ENCODE results near the gene PTK6.

The PTK6 gene

DNA sequence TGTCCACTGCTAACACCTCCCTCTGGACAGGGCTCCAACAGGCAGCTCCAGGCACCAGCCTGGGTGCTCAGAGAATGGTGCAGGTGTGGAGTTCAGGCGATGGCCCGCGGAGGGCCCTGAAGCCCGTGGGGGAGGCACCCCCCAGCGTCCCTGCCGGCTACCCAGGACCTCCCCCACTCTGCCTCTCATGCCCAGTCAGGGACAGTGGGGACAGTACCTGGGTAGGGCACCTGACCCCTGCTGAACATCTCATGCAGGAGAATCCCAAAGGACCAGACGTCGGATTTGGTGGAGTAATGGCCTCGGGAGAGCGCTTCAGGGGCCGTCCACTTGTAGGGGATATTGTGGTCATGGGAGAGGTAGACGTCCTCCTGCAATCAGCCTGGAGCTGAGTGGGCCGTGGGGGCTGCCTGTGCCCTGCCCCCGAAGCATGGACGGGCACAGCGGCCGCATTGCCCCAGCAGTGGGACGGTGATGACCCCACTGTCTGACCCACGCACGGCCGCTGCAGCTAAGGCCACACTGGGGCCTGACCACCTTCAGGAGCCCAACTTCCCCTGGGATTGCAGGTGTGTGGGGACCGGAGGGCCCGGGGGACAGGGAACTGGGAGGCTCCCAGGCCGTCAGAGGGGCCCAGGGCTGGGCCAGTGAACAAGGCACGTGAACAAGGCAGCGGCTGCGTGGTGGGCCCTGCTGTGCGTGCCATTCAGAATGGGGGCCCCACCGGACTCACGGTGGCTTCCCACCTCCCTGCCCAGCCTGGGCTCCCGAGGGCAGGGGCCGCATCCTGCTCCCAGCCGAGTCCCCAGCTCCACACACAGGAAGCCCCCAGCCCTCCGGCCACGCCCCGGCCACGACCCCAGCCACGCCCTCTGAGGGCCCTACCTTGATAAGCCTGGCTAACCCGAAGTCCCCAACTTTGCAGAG, 7.1 kb downstream of the PTK6 start:
- Histone ChIP-seq H3K9me3 (ENCODE audit: low read depth, low read length) (no peaks in the 10 kb centered on the region), H3K27ac (no peak overlapping the region), H3K4me3 (no peak overlapping the region), H3K9ac (ENCODE audit: insufficient read length) (no peak overlapping the region), H3K36me3 (ENCODE audit: insufficient read depth, low read length) (no peaks in the 10 kb centered on the region)
- TF ChIP-seq FOXP2 (optimal IDR thresholded peaks at IDR 0.05; ENCODE audit: control extremely low read depth, extremely low read length, insufficient read depth): no peak
- no peak for TF ChIP-seq POLR2AphosphoS5 (IDR thresholded peaks at IDR 0.05; ENCODE audit: borderline replicate concordance, low read depth, low read length)
- no peak for TF ChIP-seq EZH2 (IDR thresholded peaks at IDR 0.05)
- DNase-seq (ENCODE audit: low read depth, low spot score): no peak

DNA sequence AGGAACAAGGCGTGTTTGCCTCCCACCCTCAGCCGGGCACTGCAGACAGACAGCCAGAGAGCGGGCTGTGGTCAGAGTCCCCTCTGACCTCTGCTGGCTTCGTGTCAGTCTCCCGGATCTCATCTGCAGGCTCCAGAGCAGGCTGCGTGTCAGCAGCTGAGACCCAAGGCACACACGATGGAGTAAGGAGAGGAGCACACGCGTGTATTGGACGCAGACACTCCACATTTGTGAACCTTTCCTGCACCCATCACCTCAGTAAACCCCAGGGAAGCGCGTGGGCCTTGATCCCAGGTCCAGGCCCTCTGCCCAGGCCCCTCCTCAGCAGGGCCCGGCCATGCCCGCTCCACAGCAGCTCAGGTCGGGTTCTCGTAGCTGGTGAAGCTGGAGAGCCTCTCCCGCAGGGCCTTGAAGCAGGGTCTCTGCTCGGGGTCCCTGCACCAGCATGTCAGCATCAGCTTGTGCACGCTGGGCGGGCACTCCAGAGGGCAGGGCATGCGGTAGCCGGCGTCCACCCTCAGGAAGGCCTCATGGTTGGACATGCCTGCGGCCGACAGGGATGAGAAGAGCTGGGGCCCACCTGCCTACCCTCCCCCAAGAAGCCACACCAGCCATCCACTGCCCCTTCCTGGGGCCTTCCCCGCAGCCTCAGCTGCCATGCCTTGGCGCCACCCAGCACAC, 7.9 kb downstream of the PTK6 start:
- Histone ChIP-seq H3K36me3 (ENCODE audit: insufficient read depth, low read length) (no peaks in the 10 kb centered on the region), H3K27ac (no peak overlapping the region), H3K9me3 (ENCODE audit: low read depth, low read length) (no peaks in the 10 kb centered on the region), H3K4me3 (no peak overlapping the region), H3K9ac (ENCODE audit: insufficient read length) (no peak overlapping the region)
- no peak for DNase-seq (ENCODE audit: low read depth, low spot score)
- TF ChIP-seq EZH2 (IDR thresholded peaks at IDR 0.05) (no peak), FOXP2 (optimal IDR thresholded peaks at IDR 0.05; ENCODE audit: control extremely low read depth, extremely low read length, insufficient read depth) (no peak), POLR2AphosphoS5 (IDR thresholded peaks at IDR 0.05; ENCODE audit: borderline replicate concordance, low read depth, low read length) (no peak)

- Histone ChIP-seq H3K9ac (ENCODE audit: insufficient read length) (no peak overlapping the region), H3K4me3 (no peak overlapping the region), H3K27ac (no peak overlapping the region), H3K36me3 (ENCODE audit: insufficient read depth, low read length) (peaks cover 10% of the 10 kb centered on the region; the same call in 1 of the 2 replicates), H3K9me3 (ENCODE audit: low read depth, low read length) (no peaks in the 10 kb centered on the region; the same call in 1 of the 2 replicates)
- no peak for DNase-seq (ENCODE audit: low read depth, low spot score)
- TF ChIP-seq FOXP2 (optimal IDR thresholded peaks at IDR 0.05; ENCODE audit: control extremely low read depth, extremely low read length, insufficient read depth): no peak
- no peak for TF ChIP-seq EZH2 (IDR thresholded peaks at IDR 0.05)
- no peak for TF ChIP-seq POLR2AphosphoS5 (IDR thresholded peaks at IDR 0.05; ENCODE audit: borderline replicate concordance, low read depth, low read length)
Observed at GRCh38 chr20:63527184-63527583, 10.0 kb downstream of the PTK6 start.

GRCh38 chr20:63525971-63526370, 11.2 kb downstream of the PTK6 start:
- DNase-seq (ENCODE audit: low read depth, low spot score): no peak
- Histone ChIP-seq H3K9ac (ENCODE audit: insufficient read length) (no peak overlapping the region), H3K36me3 (ENCODE audit: insufficient read depth, low read length) (peaks cover 13% of the 10 kb centered on the region; the same call in 1 of the 2 replicates), H3K9me3 (ENCODE audit: low read depth, low read length) (no peaks in the 10 kb centered on the region; the same call in 1 of the 2 replicates), H3K27ac (no peak overlapping the region), H3K4me3 (no peak overlapping the region)
- TF ChIP-seq POLR2AphosphoS5 (IDR thresholded peaks at IDR 0.05; ENCODE audit: borderline replicate concordance, low read depth, low read length): no peak
- no peak for TF ChIP-seq EZH2 (IDR thresholded peaks at IDR 0.05)
- no peak for TF ChIP-seq FOXP2 (optimal IDR thresholded peaks at IDR 0.05; ENCODE audit: control extremely low read depth, extremely low read length, insufficient read depth)

DNA sequence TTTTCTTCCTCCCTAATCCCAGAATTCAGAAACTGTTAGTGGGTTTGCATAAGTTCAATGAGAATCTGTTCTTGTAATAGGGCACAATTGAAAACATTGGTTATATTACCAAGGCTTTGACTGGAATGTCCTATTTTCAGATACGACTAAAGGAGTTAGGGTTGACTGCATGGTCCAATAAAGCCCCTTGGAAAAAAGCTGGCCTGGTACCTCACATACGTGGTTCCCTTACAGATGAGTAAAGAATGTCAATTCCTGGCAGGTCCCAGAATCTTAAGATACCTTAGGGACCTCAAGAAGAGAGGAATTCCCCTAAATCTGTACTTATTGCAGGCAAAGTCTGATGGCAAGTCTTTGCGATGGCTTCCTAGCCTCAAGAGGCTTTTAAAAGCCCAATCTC, 12.0 kb downstream of the PTK6 start:
- Histone ChIP-seq H3K9ac (ENCODE audit: insufficient read length) (no peak overlapping the region), H3K27ac (no peak overlapping the region), H3K9me3 (ENCODE audit: low read depth, low read length) (no peaks in the 10 kb centered on the region; the same call in 1 of the 2 replicates), H3K36me3 (ENCODE audit: insufficient read depth, low read length) (peaks cover 13% of the 10 kb centered on the region; the same call in 1 of the 2 replicates), H3K4me3 (no peak overlapping the region)
- no peak for TF ChIP-seq POLR2AphosphoS5 (IDR thresholded peaks at IDR 0.05; ENCODE audit: borderline replicate concordance, low read depth, low read length)
- no peak for TF ChIP-seq EZH2 (IDR thresholded peaks at IDR 0.05)
- DNase-seq (ENCODE audit: low read depth, low spot score): no peak

DNA sequence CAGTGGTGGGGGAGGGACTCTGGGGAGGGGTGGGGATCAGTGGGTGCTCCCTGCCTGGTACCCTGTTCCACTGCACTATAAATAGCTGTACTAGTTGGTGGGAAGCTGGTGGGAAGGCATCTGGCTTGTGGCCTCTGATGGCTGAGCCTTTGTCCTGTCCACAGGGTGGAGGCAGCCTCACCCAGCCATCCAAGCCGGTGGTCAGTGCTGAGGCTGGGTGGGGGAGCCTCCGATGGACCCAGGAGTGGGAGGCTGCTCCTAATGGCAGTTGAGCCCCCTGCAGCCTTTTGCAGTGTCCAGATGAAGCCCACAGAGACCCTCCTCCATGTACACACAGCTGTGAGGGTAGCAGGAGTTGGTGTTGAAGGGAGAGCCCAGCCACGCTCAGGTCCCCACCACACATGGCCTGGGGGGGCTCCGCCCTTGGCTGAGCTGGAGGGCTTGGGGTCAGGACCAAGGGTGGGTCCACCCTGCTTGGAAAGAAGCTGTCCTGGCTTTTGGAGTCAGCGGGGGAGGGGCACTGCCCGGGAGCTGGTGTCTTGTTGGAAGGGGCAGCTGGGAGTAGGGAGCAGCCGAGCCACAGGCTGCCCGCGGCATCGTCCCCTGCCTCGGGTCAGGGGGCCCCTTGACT, 14.1 kb downstream of the PTK6 start:
- DNase-seq (ENCODE audit: low read depth, low spot score): no peak
- H3K36me3 ChIP-seq (ENCODE audit: insufficient read depth, low read length): peaks cover 13% of the 10 kb centered on the region; the same call in 1 of the 2 replicates
- no peak overlapping the region for H3K27ac ChIP-seq
- H3K4me3 ChIP-seq: no peak overlapping the region
- H3K9ac ChIP-seq (ENCODE audit: insufficient read length): no peak overlapping the region
- no peaks in the 10 kb centered on the region; the same call in 1 of the 2 replicates for H3K9me3 ChIP-seq (ENCODE audit: low read depth, low read length)
- TF ChIP-seq FOXP2 (optimal IDR thresholded peaks at IDR 0.05; ENCODE audit: control extremely low read depth, extremely low read length, insufficient read depth) (no peak), EZH2 (IDR thresholded peaks at IDR 0.05) (no peak), POLR2AphosphoS5 (IDR thresholded peaks at IDR 0.05; ENCODE audit: borderline replicate concordance, low read depth, low read length) (no peak)

GRCh38 chr20:63522091-63522868, 14.9 kb downstream of the PTK6 start:
- Histone ChIP-seq H3K27ac (no peak overlapping the region), H3K36me3 (ENCODE audit: insufficient read depth, low read length) (peaks cover 13% of the 10 kb centered on the region; the same call in 1 of the 2 replicates), H3K9me3 (ENCODE audit: low read depth, low read length) (no peaks in the 10 kb centered on the region; the same call in 1 of the 2 replicates), H3K9ac (ENCODE audit: insufficient read length) (no peak overlapping the region), H3K4me3 (no peak overlapping the region)
- no peak for DNase-seq (ENCODE audit: low read depth, low spot score)
- TF ChIP-seq FOXP2 (optimal IDR thresholded peaks at IDR 0.05; ENCODE audit: control extremely low read depth, extremely low read length, insufficient read depth) (no peak), EZH2 (IDR thresholded peaks at IDR 0.05) (no peak), POLR2AphosphoS5 (IDR thresholded peaks at IDR 0.05; ENCODE audit: borderline replicate concordance, low read depth, low read length) (no peak)
